ENCODE measurements around the gene ACSM5. TPM values are rescaled to one million over a fixed set of nuclear protein-coding genes. Genes with fewer than 3 reads are reported as not detected.
"Not testable (repeated sequence)": the region's sequence is repeated elsewhere in the genome, so short reads cannot be mapped to it uniquely, and the experiment has no call there.

ACSM5 gene
- total RNA-seq, 1 donor, result not detected

DNA sequence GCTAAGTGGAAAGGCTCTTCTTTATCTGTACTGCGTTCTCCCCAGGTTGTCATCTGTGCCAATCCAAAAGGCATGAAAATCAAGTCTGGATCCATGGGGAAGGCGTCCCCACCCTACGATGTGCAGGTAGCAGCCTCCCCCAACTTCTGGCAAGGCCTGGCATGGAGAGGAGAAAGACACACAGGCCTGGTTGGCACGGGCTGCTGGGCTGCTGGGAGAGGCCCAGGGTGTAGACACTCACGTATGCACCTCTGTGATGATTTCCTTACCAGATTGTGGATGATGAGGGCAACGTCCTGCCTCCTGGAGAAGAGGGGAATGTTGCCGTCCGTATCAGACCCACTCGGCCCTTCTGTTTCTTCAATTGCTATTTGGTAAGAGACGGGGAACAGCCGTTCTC is 21.6 kb downstream of the ACSM5 start:
- TF ChIP-seq, protein P1, sequence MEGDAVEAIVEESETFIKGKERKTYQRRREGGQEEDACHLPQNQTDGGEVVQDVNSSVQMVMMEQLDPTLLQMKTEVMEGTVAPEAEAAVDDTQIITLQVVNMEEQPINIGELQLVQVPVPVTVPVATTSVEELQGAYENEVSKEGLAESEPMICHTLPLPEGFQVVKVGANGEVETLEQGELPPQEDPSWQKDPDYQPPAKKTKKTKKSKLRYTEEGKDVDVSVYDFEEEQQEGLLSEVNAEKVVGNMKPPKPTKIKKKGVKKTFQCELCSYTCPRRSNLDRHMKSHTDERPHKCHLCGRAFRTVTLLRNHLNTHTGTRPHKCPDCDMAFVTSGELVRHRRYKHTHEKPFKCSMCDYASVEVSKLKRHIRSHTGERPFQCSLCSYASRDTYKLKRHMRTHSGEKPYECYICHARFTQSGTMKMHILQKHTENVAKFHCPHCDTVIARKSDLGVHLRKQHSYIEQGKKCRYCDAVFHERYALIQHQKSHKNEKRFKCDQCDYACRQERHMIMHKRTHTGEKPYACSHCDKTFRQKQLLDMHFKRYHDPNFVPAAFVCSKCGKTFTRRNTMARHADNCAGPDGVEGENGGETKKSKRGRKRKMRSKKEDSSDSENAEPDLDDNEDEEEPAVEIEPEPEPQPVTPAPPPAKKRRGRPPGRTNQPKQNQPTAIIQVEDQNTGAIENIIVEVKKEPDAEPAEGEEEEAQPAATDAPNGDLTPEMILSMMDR (IDR thresholded peaks at IDR 0.05; ENCODE audit: insufficient read depth, low read length), result no peak
- DNase-seq (ENCODE audit: low read depth), result no peak
- H3K4me3 ChIP-seq (ENCODE audit: low read depth, low read length), result no peak overlapping the region

DNA sequence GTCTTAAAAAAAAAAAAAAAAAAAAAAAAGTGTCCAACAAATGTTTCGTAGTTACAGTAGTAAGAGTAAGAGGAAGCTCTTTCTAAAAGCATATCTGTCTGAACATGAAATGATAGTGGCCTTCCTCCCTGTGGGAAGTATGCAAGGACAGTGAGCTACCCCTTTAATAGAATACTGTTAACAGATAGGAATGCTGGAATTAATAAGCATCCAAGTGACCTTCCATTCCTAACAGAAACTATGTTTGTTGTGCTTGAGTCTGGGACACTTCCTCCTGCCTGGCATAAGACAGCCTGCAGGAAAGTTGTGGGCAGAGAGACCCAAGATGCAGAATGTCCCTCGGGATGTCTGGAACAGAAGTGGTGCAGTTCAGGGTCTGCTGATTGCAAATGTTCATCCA is 29.6 kb downstream of the ACSM5 start:
- H3K4me3 ChIP-seq (ENCODE audit: low read depth, low read length); DNase-seq (ENCODE audit: low read depth): not testable (repeated sequence)

DNA sequence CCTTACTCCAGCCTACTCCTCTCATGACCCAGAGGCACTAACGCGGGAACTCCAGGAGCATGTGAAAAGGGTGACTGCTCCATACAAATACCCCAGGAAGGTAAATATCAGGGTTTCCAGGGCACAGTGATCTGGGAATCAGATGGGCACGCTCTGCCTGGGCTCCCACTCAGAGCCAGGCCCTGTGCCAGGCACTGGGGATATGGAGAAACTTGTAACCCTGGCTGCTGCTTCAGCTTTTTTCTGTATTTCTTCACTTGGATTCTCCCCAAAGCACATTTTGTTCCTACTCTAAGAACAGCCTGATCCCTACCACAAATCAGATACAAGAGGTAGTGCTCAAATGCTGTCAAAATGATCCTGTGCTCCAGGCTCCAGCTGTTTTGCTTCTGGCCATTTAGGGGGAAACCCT is 30.5 kb downstream of the ACSM5 start:
- not testable (repeated sequence) for DNase-seq (ENCODE audit: low read depth); H3K4me3 ChIP-seq (ENCODE audit: low read depth, low read length)

DNA sequence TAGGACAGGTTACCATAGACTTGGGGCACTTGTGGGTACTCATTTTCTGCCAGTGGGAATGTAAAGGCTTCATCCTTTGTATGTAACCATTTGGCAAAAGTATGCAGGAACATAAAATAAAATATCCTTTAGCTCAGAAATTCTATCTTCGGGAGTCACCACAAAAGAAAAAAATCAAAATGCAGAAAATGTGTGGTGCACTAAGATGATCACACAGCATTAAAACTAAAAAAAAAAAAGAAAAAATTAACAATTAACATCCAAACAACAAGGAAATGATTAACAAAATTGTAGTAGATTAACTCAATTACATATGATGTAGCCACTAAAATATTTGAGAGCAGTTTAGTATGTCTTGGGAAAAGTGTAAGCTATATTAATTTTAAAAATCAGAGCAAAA is 31.4 kb downstream of the ACSM5 start:
- not testable (repeated sequence) for DNase-seq (ENCODE audit: low read depth); H3K4me3 ChIP-seq (ENCODE audit: low read depth, low read length)

DNA sequence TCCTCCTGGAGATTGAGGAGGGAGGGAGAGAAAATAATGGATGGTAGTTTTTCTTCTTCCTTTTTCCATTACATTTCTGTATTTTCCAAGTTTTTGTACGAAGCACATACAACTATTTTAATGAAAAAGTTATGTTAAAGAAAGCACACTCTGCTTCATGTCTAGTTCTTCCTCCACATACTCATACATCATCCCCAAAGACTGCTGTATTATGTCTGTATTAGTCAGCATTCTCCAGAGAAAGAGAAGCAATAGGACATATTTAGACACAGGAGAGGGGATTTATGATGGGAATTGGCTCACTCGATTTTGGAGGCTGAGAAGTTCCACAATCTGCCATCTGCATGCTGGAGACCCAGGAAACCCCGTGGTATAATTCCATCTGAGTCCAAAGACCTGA is 31.9 kb downstream of the ACSM5 start:
- TF ChIP-seq, protein P1 (IDR thresholded peaks at IDR 0.05; ENCODE audit: insufficient read depth, low read length), result no peak
- no peak overlapping the region for H3K4me3 ChIP-seq (ENCODE audit: low read depth, low read length)
- DNase-seq (ENCODE audit: low read depth), result no peak

DNA sequence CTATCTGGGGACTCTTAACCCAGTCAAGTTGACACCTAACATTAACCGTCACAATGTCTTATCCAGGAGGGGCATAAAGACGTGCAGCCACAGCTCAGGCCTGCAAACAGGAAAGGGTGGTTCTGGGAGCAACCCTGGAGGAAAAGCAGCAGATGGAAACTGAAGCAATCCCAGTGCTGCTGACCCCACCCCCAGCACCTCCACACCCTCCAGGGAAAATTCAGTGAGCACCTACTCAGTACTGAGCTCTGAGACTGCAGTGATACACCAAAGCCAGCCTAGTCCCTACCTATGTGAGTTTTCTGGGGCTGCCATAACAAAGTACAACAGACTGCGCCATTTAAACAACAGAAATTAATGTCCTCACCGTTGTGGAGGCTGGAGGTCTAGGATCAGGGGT is 32.5 kb downstream of the ACSM5 start:
- DNase-seq (ENCODE audit: low read depth); H3K4me3 ChIP-seq (ENCODE audit: low read depth, low read length): not testable (repeated sequence)

DNA sequence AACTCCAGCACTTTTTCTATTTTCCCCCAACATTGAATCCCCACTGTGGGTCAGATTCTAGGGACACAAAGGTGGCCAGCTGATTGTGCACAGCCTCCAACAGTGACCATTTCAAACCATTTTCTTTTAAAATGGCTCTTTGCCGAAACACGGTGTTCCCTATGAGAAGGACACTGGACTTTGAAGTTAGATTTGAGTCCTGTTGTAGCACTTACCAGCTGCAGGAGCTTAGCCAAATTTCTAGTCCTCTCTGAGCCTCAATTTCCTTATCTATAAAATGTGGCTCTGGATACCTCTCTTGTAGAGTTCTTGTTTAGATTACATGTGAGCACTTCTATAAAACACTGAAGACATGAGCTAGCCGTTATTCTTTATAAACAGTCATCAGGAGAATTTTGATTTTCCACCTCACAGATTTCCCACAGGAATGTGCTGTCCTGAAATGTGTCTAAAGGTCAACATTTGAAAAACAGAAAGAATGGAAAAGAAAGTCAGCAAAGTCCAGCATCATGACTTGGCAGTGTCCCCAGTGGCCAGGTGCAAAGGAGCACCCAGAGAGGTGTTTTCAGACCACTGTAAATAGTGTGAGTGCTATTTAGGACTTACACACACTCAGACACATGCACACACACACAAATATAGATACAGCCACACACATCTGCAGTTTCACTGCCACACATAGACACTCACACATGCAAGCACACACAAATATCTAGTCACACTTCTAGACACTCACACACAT is 37.5 kb downstream of the ACSM5 start:
- not testable (repeated sequence) for H3K4me3 ChIP-seq (ENCODE audit: low read depth, low read length); DNase-seq (ENCODE audit: low read depth)

DNA sequence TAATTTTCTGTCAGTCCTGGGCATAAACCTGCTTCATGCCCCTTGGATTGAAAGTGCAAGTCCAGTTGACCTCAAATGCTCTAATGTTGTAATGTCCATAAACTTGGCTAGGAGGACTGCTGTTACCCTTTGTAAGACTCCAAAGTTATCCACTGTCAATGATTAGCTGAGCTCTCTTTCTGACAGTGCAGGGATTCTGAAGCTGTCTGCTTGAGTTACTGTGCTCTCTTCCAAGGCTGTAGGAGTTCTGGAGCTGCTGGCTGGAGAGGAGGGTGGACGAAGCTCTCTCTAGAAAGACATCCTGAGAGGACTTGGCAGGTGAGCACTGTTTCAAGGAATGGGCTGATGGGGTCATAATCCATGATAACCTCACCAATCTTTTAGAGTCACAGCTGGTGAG is 42.0 kb downstream of the ACSM5 start, which contains the start of gene ACSM2A:
ACSM2A (plus strand) TSS at position 158 of the 400 bp plus-strand sequence. CDS start 8,594 bp downstream, outside the sequence.
- not testable (repeated sequence) for H3K4me3 ChIP-seq (ENCODE audit: low read depth, low read length); DNase-seq (ENCODE audit: low read depth)

DNA sequence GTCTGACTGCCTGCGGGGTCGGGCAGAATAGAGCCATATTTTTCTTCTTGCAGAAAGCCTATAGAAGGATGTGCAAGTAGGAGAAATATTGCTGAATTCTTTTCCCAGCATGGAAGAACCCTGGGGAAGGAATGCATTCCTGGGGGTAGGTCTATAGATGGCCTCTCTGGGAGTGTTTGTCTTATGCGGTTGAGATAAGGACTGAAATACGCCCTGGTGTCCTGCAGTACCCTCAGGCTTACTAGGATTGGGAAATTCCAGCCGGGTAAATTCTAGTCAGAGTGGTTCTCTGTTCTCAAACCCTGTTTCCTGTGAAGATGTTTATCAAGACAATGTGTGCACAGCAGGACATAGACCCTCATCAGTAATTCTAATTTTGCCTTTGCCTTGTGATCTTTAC is 44.3 kb downstream of the ACSM5 start:
- DNase-seq (ENCODE audit: low read depth); H3K4me3 ChIP-seq (ENCODE audit: low read depth, low read length): not testable (repeated sequence)

DNA sequence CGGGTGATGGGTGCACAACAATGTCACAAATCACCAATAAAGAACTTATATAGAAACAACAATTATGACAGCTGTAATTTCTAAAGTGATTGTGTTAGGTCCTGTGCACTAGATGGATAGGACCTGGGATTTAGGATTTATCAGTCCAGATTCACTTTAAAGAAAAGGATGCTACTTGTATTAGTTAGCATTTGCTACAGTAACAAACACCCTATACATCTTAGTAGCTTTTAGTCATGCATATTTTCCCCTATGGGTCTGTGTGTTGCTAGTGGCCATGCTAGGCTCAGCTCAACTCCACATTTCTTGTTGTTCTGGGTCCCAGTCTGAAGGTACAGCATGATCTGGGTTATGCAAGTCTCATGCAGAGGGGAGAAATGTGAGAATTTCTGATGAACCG is 49.9 kb downstream of the ACSM5 start:
- H3K4me3 ChIP-seq (ENCODE audit: low read depth, low read length); DNase-seq (ENCODE audit: low read depth): not testable (repeated sequence)

DNA sequence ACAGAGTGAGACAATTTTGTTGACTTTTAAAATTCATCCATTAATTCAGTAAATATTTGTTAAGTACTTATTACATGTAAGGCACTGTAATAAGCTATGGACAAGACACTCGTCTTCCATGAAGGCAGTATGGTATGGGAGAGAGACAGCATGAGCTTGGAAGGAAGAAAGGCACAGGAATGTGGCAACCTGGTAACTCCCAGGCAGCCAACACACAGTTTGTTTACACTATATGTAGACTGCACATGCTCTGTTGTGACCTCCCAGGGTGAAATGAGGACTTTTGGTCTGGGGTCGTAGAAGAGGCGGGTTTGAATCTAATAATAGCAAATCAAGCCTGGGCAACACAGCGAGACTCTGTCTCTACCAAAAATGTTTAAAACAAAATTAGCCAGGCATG is 51.0 kb downstream of the ACSM5 start:
- not testable (repeated sequence) for H3K4me3 ChIP-seq (ENCODE audit: low read depth, low read length); DNase-seq (ENCODE audit: low read depth)

DNA sequence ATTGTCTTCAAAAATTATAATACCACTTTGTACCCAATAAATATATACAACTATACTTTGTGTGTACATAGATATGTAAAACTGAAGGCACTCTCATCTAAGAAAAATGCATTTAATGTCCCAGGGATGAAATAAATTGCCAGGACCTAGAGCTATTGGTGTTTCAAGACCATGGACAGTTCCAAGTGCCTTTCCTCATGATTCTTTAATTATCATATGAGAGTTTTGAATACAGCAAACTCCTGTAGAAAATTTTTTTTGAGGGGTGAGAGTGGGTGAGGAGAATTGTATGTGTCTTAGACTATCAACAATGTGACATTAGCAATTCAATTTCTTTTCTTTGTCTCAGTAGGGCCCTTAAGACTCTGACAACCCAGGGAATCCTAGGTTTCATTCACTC is 59.6 kb downstream of the ACSM5 start:
- DNase-seq (ENCODE audit: low read depth); H3K4me3 ChIP-seq (ENCODE audit: low read depth, low read length): not testable (repeated sequence)

DNA sequence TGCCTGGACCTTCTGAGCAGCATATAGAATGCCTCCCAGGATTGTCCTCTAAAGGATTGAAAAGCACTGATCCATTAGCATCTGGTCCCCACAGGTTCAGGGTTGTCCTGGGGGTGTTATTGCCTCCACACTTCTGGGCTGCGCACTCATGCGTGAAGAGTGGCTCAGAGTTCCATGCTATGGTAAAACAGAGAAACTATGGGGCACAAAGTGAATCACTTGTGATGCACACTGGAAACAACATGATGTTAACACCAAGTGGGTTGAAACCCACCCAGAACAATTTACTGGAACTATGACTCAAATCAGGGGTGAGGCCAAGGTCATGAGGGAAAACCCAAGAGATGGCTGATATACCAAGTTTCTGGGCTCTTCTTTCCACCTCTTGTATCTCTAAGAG is 60.6 kb downstream of the ACSM5 start:
- DNase-seq (ENCODE audit: low read depth); H3K4me3 ChIP-seq (ENCODE audit: low read depth, low read length): not testable (repeated sequence)

DNA sequence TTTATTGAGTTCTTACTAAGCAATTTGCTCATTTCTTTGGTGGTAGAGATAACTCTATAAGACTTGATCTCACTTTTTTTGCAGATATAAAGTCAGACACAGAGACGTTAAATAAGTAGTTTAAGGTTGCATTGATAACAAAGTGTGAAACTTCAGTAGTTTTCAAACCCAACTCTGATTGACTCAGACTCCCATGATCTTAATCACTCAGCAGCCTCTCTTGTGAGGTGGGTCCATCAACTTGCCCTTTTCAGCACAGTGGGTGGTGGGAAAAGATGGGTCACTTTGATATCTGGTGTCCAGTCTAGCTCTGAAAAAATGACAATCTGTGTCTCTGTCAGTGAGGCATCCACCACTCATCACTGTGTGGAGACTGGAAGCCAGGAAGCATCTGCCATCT is 61.4 kb downstream of the ACSM5 start:
- not testable (repeated sequence) for H3K4me3 ChIP-seq (ENCODE audit: low read depth, low read length); DNase-seq (ENCODE audit: low read depth)

DNA sequence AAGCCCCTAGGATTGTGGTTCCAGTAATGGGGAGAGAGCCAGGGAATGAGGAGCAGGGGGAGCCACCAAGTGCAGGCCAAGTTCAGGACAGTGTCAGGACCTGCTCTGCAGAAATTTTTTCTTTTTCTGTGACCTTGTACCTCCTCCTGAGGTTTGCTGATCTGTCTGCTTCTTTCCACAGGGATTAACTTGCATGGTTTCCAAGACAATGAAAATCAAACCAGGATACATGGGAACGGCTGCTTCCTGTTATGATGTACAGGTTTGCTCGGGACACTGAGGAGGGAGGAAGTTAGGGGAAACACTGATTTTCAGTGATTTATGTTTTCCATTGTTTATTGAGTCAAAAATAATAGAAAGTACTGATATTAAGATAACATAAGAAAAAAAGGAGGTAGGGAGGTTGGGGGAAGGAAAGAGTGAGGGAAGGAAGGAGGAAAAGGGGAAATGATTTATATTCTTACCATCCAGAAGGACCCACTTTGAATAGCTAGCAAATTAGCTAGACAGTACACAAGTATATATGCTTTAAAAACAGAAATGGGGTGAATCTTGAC is 67.9 kb downstream of the ACSM5 start:
- not testable (repeated sequence) for DNase-seq (ENCODE audit: low read depth); H3K4me3 ChIP-seq (ENCODE audit: low read depth, low read length)

DNA sequence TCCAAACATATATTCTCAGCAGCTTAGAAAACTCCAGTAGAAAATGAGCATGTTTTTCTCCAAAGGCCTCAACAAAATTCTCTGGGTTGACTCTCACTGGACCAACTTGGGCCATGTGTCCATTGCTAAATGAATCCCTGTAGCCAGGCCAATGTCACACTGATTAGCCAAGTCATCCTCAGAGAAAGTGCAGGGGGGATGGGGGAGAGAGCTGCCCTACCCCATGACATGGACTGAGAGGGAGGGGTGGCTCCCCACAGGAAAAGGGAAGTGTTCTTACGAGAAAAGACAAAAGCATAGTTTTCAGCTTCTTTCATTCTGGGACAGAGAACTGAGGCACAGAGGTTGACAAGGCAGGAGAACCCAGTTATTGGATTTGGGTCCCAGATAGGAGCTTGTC is 74.7 kb downstream of the ACSM5 start:
- not testable (repeated sequence) for H3K4me3 ChIP-seq (ENCODE audit: low read depth, low read length)

More for the DNA sequence above, 74.7 kb downstream of the ACSM5 start:
- not testable (repeated sequence) for DNase-seq (ENCODE audit: low read depth)

Measured in fibroblast of the aortic adventitia (primary cell).